Stomach (tissue), 9 donors: ENCODE measurements around the gene SLC4A11. TPM values are rescaled to one million over a fixed set of nuclear protein-coding genes. Genes with fewer than 3 reads are reported as not detected.
A peak's percentile ranks its signal among the peaks of the same experiment; 100 is the strongest.

ENCODE experiments used
- DNase-seq, 2 donors: peaks; one replicate each; pipeline versions ENCODE4 v3.0.0 to v3.0.0-alpha.2; 2013 to 2019
- H3K27ac ChIP-seq, 5 donors: fragments of 200-600 bp in 4 of 5; sonication (generic) in 4 of 5; one replicate each; pipeline ENCODE4 v1.5.1; 2013 to 2019; ENCODE audit warnings: mild to moderate bottlenecking in 1 of 5, moderate library complexity in 1 of 5
- H3K27me3 ChIP-seq, 3 donors: fragments of 200-600 bp; sonication (generic); one replicate each; pipeline ENCODE4 v1.5.1; 2017 to 2019; ENCODE audit warnings: mixed run types in 1 of 3
- H3K36me3 ChIP-seq, 4 donors: fragments of 200-600 bp; sonication (generic); 1 replicate in 3 of 4; 2 replicates in 1 of 4; pipeline ENCODE4 v1.5.1; 2016 to 2019
- H3K4me1 ChIP-seq, 4 donors: fragments of 200-600 bp; sonication (generic); one replicate each; pipeline ENCODE4 v1.5.1; 2016 to 2019
- H3K4me3 ChIP-seq, 4 donors: fragments of 200-600 bp; sonication (generic) in 3 of 4; one replicate each; pipeline ENCODE4 v1.5.1; 2016 to 2019; ENCODE audit warnings: mild to moderate bottlenecking in 1 of 4
- H3K9me3 ChIP-seq, 4 donors: fragments of 200-600 bp; sonication (generic); one replicate each; pipeline ENCODE4 v1.5.1; 2016 to 2019
- CTCF ChIP-seq, 7 experiments: fragments of 450-650 bp in 4 of 7; fragments of 200-600 bp in 3 of 7; sonication (generic) in 3 of 7; IDR thresholded peaks; one replicate each; pipeline ENCODE4 v1.5.1; 2016 to 2019; ENCODE audit warnings: antibody characterized with exemption in 7 of 7, control low read depth in 2 of 7, mild to moderate bottlenecking in 1 of 7
- EP300 ChIP-seq: sonication (generic); formaldehyde crosslinking; IDR thresholded peaks from one replicate; pipeline ENCODE4 v1.6.1; 2017; ENCODE audit warnings: antibody characterized with exemption
- POLR2A ChIP-seq, 4 donors: fragments of 450-650 bp; IDR thresholded peaks; one replicate each; pipeline ENCODE4 v1.6.1; 2016; ENCODE audit warnings: antibody characterized with exemption in 4 of 4, control low read depth in 2 of 4, mild to moderate bottlenecking in 1 of 4, moderate library complexity in 1 of 4
- POLR2AphosphoS5 ChIP-seq, 3 donors: sonication (generic); formaldehyde crosslinking; IDR thresholded peaks; one replicate each; pipeline ENCODE4 v1.6.1; 2016; ENCODE audit warnings: antibody characterized with exemption in 3 of 3
- WGBS, 5 donors: extraction: QIAGEN DNeasy Blood & Tissue Kit in 3 of 5; methylation state at CpG; one replicate each; pipeline versions ENCODE4 v1.1.5 to v1.1.7; 2013 to 2018; 5-methylcytosine and 5-hydroxymethylcytosine counted together
- intact Hi-C: fragments of 100-400 bp; cut with DNase I; formaldehyde crosslinking; loops from one replicate; pipeline ENCODE4 v1.15.1; 2023; ENCODE audit warnings: low total_unique reads
- polyA plus RNA-seq, 3 donors: library from polyadenylated mRNA; stranded (reverse); fragments of 200-250 nt; gene quantifications; one replicate each; pipeline ENCODE4 v1.2.3, GENCODE V29; 2013
- total RNA-seq, 5 donors: library from RNA; depleted of rRNA; stranded (reverse); fragments of >200 nt; gene quantifications; one replicate each; pipeline versions ENCODE4 v1.1.0 to v1.2.3, GENCODE V29; 2014 to 2016
- donor health status: healthy with polysubstance abuse.
- donor health status: Bipolar disorder and iron deficiency.
- donor health status: healthy.

Gene SLC4A11
- total and polyA plus RNA-seq, 8 donors: 0.37 to 22.3 (median 5.8) TPM; not detected in 1

DNA sequence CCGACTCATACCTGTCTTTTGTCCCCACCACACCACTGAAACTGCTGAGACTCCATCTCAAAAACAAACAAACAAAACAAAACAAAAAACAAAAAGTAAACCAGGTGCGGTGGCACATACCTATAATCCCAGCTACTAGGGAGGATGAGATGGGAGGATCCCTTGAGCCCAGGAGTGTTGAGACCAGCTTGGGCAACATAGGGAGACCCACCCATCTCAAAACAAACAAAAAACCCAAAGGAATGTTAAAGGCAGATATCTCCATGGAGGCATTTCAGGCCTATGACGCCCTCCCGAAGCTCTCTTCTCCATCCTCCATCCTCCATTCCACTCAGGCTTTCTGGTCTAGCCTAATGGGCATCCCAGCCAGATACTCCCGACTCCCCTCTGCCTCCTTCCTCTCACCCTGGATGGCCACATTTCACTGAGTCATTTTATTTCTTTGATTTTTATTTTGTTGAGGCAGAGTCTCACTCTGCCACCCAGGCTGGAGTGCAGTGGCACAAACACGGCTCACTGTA, 3.2 kb upstream of the SLC4A11 start:
- DNase-seq: no peak
- TF ChIP-seq POLR2A (IDR thresholded peaks at IDR 0.05) (no peak), CTCF (IDR thresholded peaks at IDR 0.05) (no peak), EP300 (no peak)
- H3K9me3 ChIP-seq: no peaks in the 10 kb centered on the region
- H3K4me1 ChIP-seq: peaks cover 13 to 36% (median 28%) of the 10 kb centered on the region in 4 donors
- intact Hi-C loops: no loop called here
- H3K27me3 ChIP-seq: peaks cover 0 to 66% (median 29%) of the 10 kb centered on the region in 3 donors
- no peak overlapping the region for H3K4me3 ChIP-seq
- H3K36me3 ChIP-seq: no peaks in the 10 kb centered on the region
- WGBS, 5 donors: 52 to 62% (median 57%) methylated on average over 6 of the region's 6 CpGs
- H3K27ac ChIP-seq: no peak overlapping the region

GRCh38 chr20:3240776-3241363, 1.9 kb upstream of the SLC4A11 start:
- no peak for DNase-seq
- Histone ChIP-seq H3K27ac (no peak overlapping the region), H3K27me3 (peaks cover 0 to 76% (median 38%) of the 10 kb centered on the region in 3 donors), H3K36me3 (no peaks in the 10 kb centered on the region), H3K4me1 (peaks cover 13 to 37% (median 28%) of the 10 kb centered on the region in 4 donors), H3K4me3 (peak overlapping the region in 1 of 4 donors; percentile 82), H3K9me3 (no peaks in the 10 kb centered on the region)
- TF ChIP-seq POLR2A (IDR thresholded peaks at IDR 0.05) (no peak), POLR2AphosphoS5 (IDR thresholded peaks at IDR 0.05) (no peak)
- intact Hi-C loops: no loop called here
- 82 to 89% (median 86%) methylated on average over 13 to 15 of the region's 15 CpGs for WGBS, 5 donors

DNA sequence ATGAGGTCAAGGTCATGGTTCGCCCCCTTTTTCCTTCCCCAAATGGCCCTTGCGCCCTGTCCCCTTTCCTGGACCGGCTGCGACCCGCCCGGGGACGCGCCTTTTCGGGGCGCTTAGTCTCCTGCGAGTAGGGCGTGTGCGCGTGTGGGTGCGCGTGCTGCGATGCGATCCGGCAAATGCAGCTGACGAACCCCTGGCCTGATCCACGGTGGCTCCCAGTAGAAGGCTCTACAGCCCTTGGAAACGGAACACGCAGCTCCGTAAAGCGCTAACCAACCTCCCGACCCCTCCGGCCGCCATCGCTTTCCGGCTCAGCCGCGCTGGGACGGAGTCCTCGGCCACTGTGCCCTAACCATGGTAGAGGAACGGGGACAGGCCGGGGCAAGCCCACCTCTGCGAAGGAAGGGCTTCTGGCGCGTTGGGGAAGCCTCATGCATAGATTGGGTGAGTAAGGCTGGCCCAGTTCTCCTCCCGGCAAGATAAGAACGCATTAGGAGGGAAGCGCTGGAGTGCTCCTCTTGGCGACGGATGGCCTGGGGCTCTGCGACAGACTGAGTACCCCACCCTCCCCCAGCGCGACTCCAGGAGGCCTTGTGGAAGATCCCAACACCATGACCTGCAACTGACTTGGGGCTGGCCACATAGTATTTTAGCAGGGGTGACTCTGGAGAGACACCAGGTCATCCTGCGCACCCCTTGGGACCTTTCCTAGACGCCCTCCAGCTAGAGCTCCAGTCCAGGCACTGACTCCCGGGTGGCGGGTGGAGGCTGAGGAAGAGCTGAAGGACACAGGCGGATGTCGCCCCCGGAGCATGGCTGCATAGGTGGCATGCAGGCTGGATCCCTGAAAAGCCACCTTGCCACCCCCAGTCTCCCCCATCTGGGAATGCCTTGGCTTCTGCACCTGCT, 1.1 kb upstream of the SLC4A11 start:
- intact Hi-C loops: no loop called here
- Histone ChIP-seq H3K4me1 (peaks cover 13 to 37% (median 28%) of the 10 kb centered on the region in 4 donors), H3K27me3 (peaks cover 0 to 83% (median 38%) of the 10 kb centered on the region in 3 donors), H3K27ac (peak overlapping the region in 2 of 5 donors; percentile 34 to 66), H3K9me3 (no peaks in the 10 kb centered on the region), H3K36me3 (no peaks in the 10 kb centered on the region), H3K4me3 (peak overlapping the region; percentile 67 to 92 (median 81))
- TF ChIP-seq CTCF (IDR thresholded peaks at IDR 0.05) (no peak), EP300 (no peak), POLR2AphosphoS5 (IDR thresholded peaks at IDR 0.05) (no peak), POLR2A (IDR thresholded peaks at IDR 0.05) (no peak)
- WGBS, 5 donors: 12 to 17% (median 16%) methylated on average over 17 to 54 of the region's 54 CpGs
- DNase-seq: peak in 1 of 2 donors; percentile 45

GRCh38 chr20:3238616-3239025, 369 bp downstream of the SLC4A11 start:
- H3K4me1 ChIP-seq: peaks cover 13 to 37% (median 28%) of the 10 kb centered on the region in 4 donors
- H3K27ac ChIP-seq: peak overlapping the region in 1 of 5 donors; percentile 66
- TF ChIP-seq POLR2AphosphoS5 (IDR thresholded peaks at IDR 0.05) (no peak), CTCF (IDR thresholded peaks at IDR 0.05) (no peak), EP300 (no peak), POLR2A (IDR thresholded peaks at IDR 0.05) (no peak)
- H3K27me3 ChIP-seq: peaks cover 0 to 87% (median 38%) of the 10 kb centered on the region in 3 donors
- DNase-seq: peak; percentile 34 to 67
- H3K9me3 ChIP-seq: no peaks in the 10 kb centered on the region
- intact Hi-C loops: no loop called here
- no peaks in the 10 kb centered on the region for H3K36me3 ChIP-seq
- WGBS, 5 donors: 0 to 1% (median 0%) methylated on average over 1 to 48 of the region's 48 CpGs
- H3K4me3 ChIP-seq: peak overlapping the region; percentile 67 to 92 (median 81)
